Neural progenitor cell (in vitro differentiated cells): Measurements from ENCODE around the gene NPTX1. TPM values are rescaled to one million over a fixed set of nuclear protein-coding genes. Genes with fewer than 3 reads are reported as not detected.

Experiments used
- DNase-seq: peaks from one replicate; pipeline ENCODE4 v3.0.0-alpha.2; 2016; ENCODE audit warnings: low spot score
- H2AFZ ChIP-seq: fragments of 200-600 bp; sonication (generic); replicated peaks from 2 replicates; pipeline ENCODE4 v1.6.1; 2016; ENCODE audit warnings: antibody characterized with exemption
- H3F3A ChIP-seq: fragments of 200-600 bp; sonication (generic); 2 replicates; pipeline ENCODE4 v1.6.1; 2016; ENCODE audit warnings: antibody characterized with exemption, low read depth
- H3K27ac ChIP-seq: fragments of 200-600 bp; sonication (generic); 2 replicates; pipeline ENCODE4 v1.5.1; 2016; ENCODE audit warnings: mild to moderate bottlenecking
- H3K27me3 ChIP-seq: fragments of 200-600 bp; sonication (generic); 2 replicates; pipeline ENCODE4 v1.6.1; 2016; ENCODE audit warnings: mild to moderate bottlenecking, moderate library complexity
- H3K36me3 ChIP-seq: fragments of 200-600 bp; sonication (generic); 2 replicates; pipeline ENCODE4 v1.5.1; 2016
- H3K4me1 ChIP-seq: fragments of 200-600 bp; sonication (generic); 2 replicates; pipeline ENCODE4 v1.6.1; 2016; ENCODE audit warnings: mixed run types
- H3K4me2 ChIP-seq: fragments of 200-600 bp; sonication (generic); 2 replicates; pipeline ENCODE4 v1.6.1; 2016
- H3K4me3 ChIP-seq: fragments of 200-600 bp; sonication (generic); 2 replicates; pipeline ENCODE4 v1.5.1; 2016
- H3K79me2 ChIP-seq: fragments of 200-600 bp; sonication (generic); 2 replicates; pipeline ENCODE4 v1.6.1; 2016; ENCODE audit warnings: low read depth
- H3K9ac ChIP-seq: fragments of 200-600 bp; sonication (generic); 2 replicates; pipeline ENCODE4 v1.6.1; 2016
- H3K9me3 ChIP-seq: fragments of 200-600 bp; sonication (generic); 2 replicates; pipeline ENCODE4 v1.5.1; 2016; ENCODE audit warnings: low read depth
- H4K20me1 ChIP-seq: fragments of 200-600 bp; sonication (generic); 2 replicates; pipeline ENCODE4 v1.6.1; 2016; ENCODE audit warnings: low read depth
- H3K27ac Mint-ChIP-seq: 3 replicates; pipeline ENCODE4 v1.8.0; 2021; ENCODE audit warnings: mixed read lengths
- H3K27me3 Mint-ChIP-seq: 2 replicates; pipeline ENCODE4 v1.8.0; 2022; ENCODE audit warnings: low read depth, mild to moderate bottlenecking, inconsistent platforms, moderate library complexity, mixed read lengths; ENCODE audit not compliant: insufficient read depth
- H3K36me3 Mint-ChIP-seq: 3 replicates; pipeline ENCODE4 v1.8.0; 2021; ENCODE audit warnings: mixed read lengths
- H3K4me1 Mint-ChIP-seq: 3 replicates; pipeline ENCODE4 v1.8.0; 2021; ENCODE audit warnings: mixed read lengths
- H3K4me3 Mint-ChIP-seq: 3 replicates; pipeline ENCODE4 v1.8.0; 2021; ENCODE audit warnings: mild to moderate bottlenecking, moderate library complexity, mixed read lengths
- H3K9me3 Mint-ChIP-seq: 3 replicates; pipeline ENCODE4 v1.8.0; 2020; ENCODE audit warnings: mixed read lengths
- CTCF ChIP-seq: fragments of 200-600 bp; sonication (generic); IDR thresholded peaks from 2 replicates; pipeline ENCODE4 v1.5.1; 2017; ENCODE audit warnings: antibody characterized with exemption, mild to moderate bottlenecking
- EZH2 ChIP-seq: fragments of 200-600 bp; sonication (generic); IDR thresholded peaks from 2 replicates; pipeline ENCODE4 v1.6.1; 2017; ENCODE audit warnings: antibody characterized with exemption, mild to moderate bottlenecking, moderate library complexity
- EZH2phosphoT487 ChIP-seq: fragments of 200-600 bp; sonication (generic); IDR thresholded peaks from 2 replicates; pipeline ENCODE4 v1.6.1; 2017; ENCODE audit warnings: antibody characterized with exemption
- total RNA-seq: library from RNA; depleted of rRNA; stranded (reverse); fragments of >200 nt; gene quantifications from 2 replicates; pipeline ENCODE4 v1.2.3, GENCODE V29; 2015; ENCODE audit warnings: low replicate concordance

The NPTX1 gene
- total RNA-seq, 1 donor from 2014 or later: 2.6 TPM

GRCh38 chr17:80498242-80498919, 22.0 kb upstream of the NPTX1 start:
- no peak for TF ChIP-seq EZH2phosphoT487
- Histone ChIP-seq H3K36me3 (no peaks in the 10 kb centered on the region), H4K20me1 (no peaks in the 10 kb centered on the region), H3K9ac (no peak overlapping the region), H2AFZ (no peak overlapping the region), H3K79me2 (no peaks in the 10 kb centered on the region), H3K4me2 (no peak overlapping the region), H3K4me1 (peaks cover 8% of the 10 kb centered on the region), H3K9me3 (no peaks in the 10 kb centered on the region), H3K27ac (no peak overlapping the region), H3F3A (peaks cover 15% of the 10 kb centered on the region), H3K27me3 (peaks cover 5% of the 10 kb centered on the region), H3K4me3 (no peak overlapping the region)
- Mint-ChIP-seq H3K27me3 (peaks cover 30% of the 10 kb centered on the region), H3K4me3 (peak overlapping the region; percentile 44), H3K4me1 (peaks cover 35% of the 10 kb centered on the region), H3K27ac (peak overlapping the region; percentile 80), H3K9me3 (peaks cover 2% of the 10 kb centered on the region), H3K36me3 (no peaks in the 10 kb centered on the region)
- DNase-seq: peak; percentile 59

GRCh38 chr17:80497726-80498241, 21.4 kb upstream of the NPTX1 start:
- Mint-ChIP-seq H3K4me1 (peaks cover 41% of the 10 kb centered on the region), H3K36me3 (no peaks in the 10 kb centered on the region), H3K4me3 (peak overlapping the region; percentile 44), H3K9me3 (peaks cover 2% of the 10 kb centered on the region), H3K27ac (peak overlapping the region; percentile 2), H3K27me3 (peaks cover 33% of the 10 kb centered on the region)
- peaks cover 21% of the 10 kb centered on the region for H3F3A ChIP-seq
- peaks cover 5% of the 10 kb centered on the region for H3K27me3 ChIP-seq
- TF ChIP-seq CTCF (no peak), EZH2phosphoT487 (no peak), EZH2 (no peak)
- no peaks in the 10 kb centered on the region for H3K79me2 ChIP-seq
- H3K36me3 ChIP-seq: no peaks in the 10 kb centered on the region
- H3K9ac ChIP-seq: no peak overlapping the region
- no peaks in the 10 kb centered on the region for H4K20me1 ChIP-seq
- no peak for DNase-seq
- H3K27ac ChIP-seq: no peak overlapping the region
- no peak overlapping the region for H2AFZ ChIP-seq
- H3K4me1 ChIP-seq: peaks cover 14% of the 10 kb centered on the region
- H3K4me2 ChIP-seq: no peak overlapping the region
- no peaks in the 10 kb centered on the region for H3K9me3 ChIP-seq
- no peak overlapping the region for H3K4me3 ChIP-seq

- Mint-ChIP-seq H3K4me1 (peaks cover 38% of the 10 kb centered on the region), H3K4me3 (no peak overlapping the region), H3K27me3 (peaks cover 27% of the 10 kb centered on the region), H3K27ac (no peak overlapping the region), H3K36me3 (no peaks in the 10 kb centered on the region), H3K9me3 (peaks cover 2% of the 10 kb centered on the region)
- no peak for DNase-seq
- Histone ChIP-seq H4K20me1 (no peaks in the 10 kb centered on the region), H3K27me3 (peaks cover 13% of the 10 kb centered on the region), H3K9me3 (no peaks in the 10 kb centered on the region), H3F3A (peaks cover 35% of the 10 kb centered on the region), H3K4me1 (peaks cover 30% of the 10 kb centered on the region), H3K4me2 (no peak overlapping the region), H3K27ac (no peak overlapping the region), H2AFZ (no peak overlapping the region), H3K4me3 (no peak overlapping the region), H3K36me3 (no peaks in the 10 kb centered on the region), H3K79me2 (no peaks in the 10 kb centered on the region), H3K9ac (no peak overlapping the region)
- TF ChIP-seq EZH2phosphoT487 (no peak), CTCF (no peak), EZH2 (no peak)
These were observed 18.1 kb upstream of the NPTX1 start for GRCh38 chr17:80494547-80494946.
